ENCODE results near the gene SRP54. TPM values are rescaled to one million over a fixed set of nuclear protein-coding genes. Genes with fewer than 3 reads are reported as not detected.
A peak's percentile ranks its signal among the peaks of the same experiment; 100 is the strongest.
"Not testable (repeated sequence)": the region's sequence is repeated elsewhere in the genome, so short reads cannot be mapped to it uniquely, and the experiment has no call there.

Gene SRP54
- total RNA-seq, 2 donors from 2014 or later, result 66.1 to 84.8 TPM

- H3K9me3 Mint-ChIP-seq, result no peaks in the 10 kb centered on the region
- peaks cover 22 to 29% of the 10 kb centered on the region in 2 donors for H3K4me1 Mint-ChIP-seq (ENCODE audit: low read depth in 2 of 2)
- DNase-seq (ENCODE audit: low spot score), result no peak
- H3K4me3 Mint-ChIP-seq, result peak overlapping the region; percentile 100
- no peaks in the 10 kb centered on the region for H3K36me3 Mint-ChIP-seq
- no peak for ATAC-seq
- H3K27me3 Mint-ChIP-seq, result no peaks in the 10 kb centered on the region
- H3K27ac Mint-ChIP-seq, result peak overlapping the region; percentile 97 to 99
Measured at GRCh38 chr14:35045798-35046047, 62.9 kb downstream of the SRP54 start.

GRCh38 chr14:35046048-35046750, 63.4 kb downstream of the SRP54 start, which contains the start of gene FAM177A1:
Gene FAM177A1, plus strand, starts transcription at chr14:35046272. Its CDS starts 192 bp downstream, at chr14:35046464.
- H3K4me1 Mint-ChIP-seq (ENCODE audit: low read depth in 2 of 2), result peaks cover 22 to 29% of the 10 kb centered on the region in 2 donors
- H3K9me3 Mint-ChIP-seq, result no peaks in the 10 kb centered on the region
- DNase-seq (ENCODE audit: low spot score) (peak; percentile 98), ATAC-seq (peak; percentile 98 to 99)
- H3K4me3 Mint-ChIP-seq, result peak within 1 kb of the TSS; percentile 100
- no peaks in the 10 kb centered on the region for H3K27me3 Mint-ChIP-seq
- peak within 1 kb of the TSS; percentile 97 to 99 for H3K27ac Mint-ChIP-seq
- no peaks in the 10 kb centered on the region for H3K36me3 Mint-ChIP-seq

GRCh38 chr14:35046751-35047536, 64.2 kb downstream of the SRP54 start:
- H3K4me3 Mint-ChIP-seq, result peak overlapping the region; percentile 100
- H3K36me3 Mint-ChIP-seq, result no peaks in the 10 kb centered on the region
- H3K27ac Mint-ChIP-seq, result peak overlapping the region; percentile 97 to 99
- H3K27me3 Mint-ChIP-seq, result no peaks in the 10 kb centered on the region
- DNase-seq (ENCODE audit: low spot score), result no peak
- peaks cover 22 to 29% of the 10 kb centered on the region in 2 donors for H3K4me1 Mint-ChIP-seq (ENCODE audit: low read depth in 2 of 2)
- ATAC-seq, result peak; percentile 11 to 28
- H3K9me3 Mint-ChIP-seq, result no peaks in the 10 kb centered on the region

GRCh38 chr14:35047976-35048513, 65.3 kb downstream of the SRP54 start:
- ATAC-seq (no peak), DNase-seq (ENCODE audit: low spot score) (no peak)
- peak overlapping the region; percentile 97 to 99 for H3K27ac Mint-ChIP-seq
- H3K4me1 Mint-ChIP-seq (ENCODE audit: low read depth in 2 of 2), result peaks cover 22 to 29% of the 10 kb centered on the region in 2 donors
- no peaks in the 10 kb centered on the region for H3K27me3 Mint-ChIP-seq
- no peaks in the 10 kb centered on the region for H3K36me3 Mint-ChIP-seq
- peak overlapping the region; percentile 100 for H3K4me3 Mint-ChIP-seq
- no peaks in the 10 kb centered on the region for H3K9me3 Mint-ChIP-seq

GRCh38 chr14:35050652-35051051, 67.9 kb downstream of the SRP54 start:
- Mint-ChIP-seq H3K36me3 (no peaks in the 10 kb centered on the region), H3K27me3 (no peaks in the 10 kb centered on the region), H3K4me1 (ENCODE audit: low read depth in 2 of 2) (peaks cover 14 to 20% of the 10 kb centered on the region in 2 donors), H3K9me3 (no peaks in the 10 kb centered on the region), H3K27ac (no peak overlapping the region), H3K4me3 (no peak overlapping the region)
- ATAC-seq (no peak), DNase-seq (ENCODE audit: low spot score) (no peak)

- H3K9me3 Mint-ChIP-seq, result no peaks in the 10 kb centered on the region
- peaks cover 5% of the 10 kb centered on the region for H3K36me3 Mint-ChIP-seq
- DNase-seq (ENCODE audit: low spot score), result no peak
- H3K27me3 Mint-ChIP-seq, result no peaks in the 10 kb centered on the region
- no peak overlapping the region for H3K27ac Mint-ChIP-seq
- H3K4me3 Mint-ChIP-seq, result no peak overlapping the region
- H3K4me1 Mint-ChIP-seq (ENCODE audit: low read depth in 2 of 2), result peaks cover 11 to 21% of the 10 kb centered on the region in 2 donors
- ATAC-seq, result no peak
Measured at GRCh38 chr14:35051796-35052195, 69.0 kb downstream of the SRP54 start.

- peaks cover 6 to 18% of the 10 kb centered on the region in 2 donors for H3K4me1 Mint-ChIP-seq (ENCODE audit: low read depth in 2 of 2)
- H3K27me3 Mint-ChIP-seq, result no peaks in the 10 kb centered on the region
- H3K36me3 Mint-ChIP-seq, result peaks cover 11% of the 10 kb centered on the region
- ATAC-seq (no peak), DNase-seq (ENCODE audit: low spot score) (no peak)
- H3K4me3 Mint-ChIP-seq, result no peak overlapping the region
- no peak overlapping the region for H3K27ac Mint-ChIP-seq
- H3K9me3 Mint-ChIP-seq, result no peaks in the 10 kb centered on the region
Measured at GRCh38 chr14:35052637-35053036, 69.8 kb downstream of the SRP54 start.

GRCh38 chr14:35061113-35061791, 78.5 kb downstream of the SRP54 start:
- not testable (repeated sequence) for H3K27me3 Mint-ChIP-seq, H3K27ac Mint-ChIP-seq, H3K4me3 Mint-ChIP-seq

GRCh38 chr14:35065731-35066130, 82.9 kb downstream of the SRP54 start:
- H3K9me3 Mint-ChIP-seq; H3K4me3 Mint-ChIP-seq; DNase-seq (ENCODE audit: low spot score); H3K27me3 Mint-ChIP-seq; H3K36me3 Mint-ChIP-seq; H3K27ac Mint-ChIP-seq; ATAC-seq: not testable (repeated sequence)
- H3K4me1 Mint-ChIP-seq (ENCODE audit: low read depth in 2 of 2), result peaks cover 4 to 10% of the 10 kb centered on the region in 2 donors

More at GRCh38 chr14:35061113-35061791, 78.5 kb downstream of the SRP54 start:
- not testable (repeated sequence) for H3K9me3 Mint-ChIP-seq; DNase-seq (ENCODE audit: low spot score); H3K4me1 Mint-ChIP-seq (ENCODE audit: low read depth in 2 of 2); ATAC-seq
- peaks cover 19% of the 10 kb centered on the region for H3K36me3 Mint-ChIP-seq

- no peak for ATAC-seq
- Mint-ChIP-seq H3K4me3 (no peak overlapping the region), H3K4me1 (ENCODE audit: low read depth in 2 of 2) (peaks cover 4 to 10% of the 10 kb centered on the region in 2 donors), H3K36me3 (peaks cover 10% of the 10 kb centered on the region), H3K27ac (peak overlapping the region in 1 of 2 donors; percentile 44), H3K27me3 (no peaks in the 10 kb centered on the region), H3K9me3 (peaks cover 2% of the 10 kb centered on the region)
- DNase-seq (ENCODE audit: low spot score), result no peak
Measured at GRCh38 chr14:35068238-35069012, 85.6 kb downstream of the SRP54 start.

- H3K9me3 Mint-ChIP-seq, result peaks cover 2% of the 10 kb centered on the region
- no peaks in the 10 kb centered on the region for H3K27me3 Mint-ChIP-seq
- H3K27ac Mint-ChIP-seq, result no peak overlapping the region
- H3K4me1 Mint-ChIP-seq (ENCODE audit: low read depth in 2 of 2), result peaks cover under 1 to 8% of the 10 kb centered on the region in 2 donors
- no peak overlapping the region for H3K4me3 Mint-ChIP-seq
- ATAC-seq (no peak), DNase-seq (ENCODE audit: low spot score) (no peak)
- peaks cover 6% of the 10 kb centered on the region for H3K36me3 Mint-ChIP-seq
Measured at GRCh38 chr14:35072226-35072625, 89.4 kb downstream of the SRP54 start.

GRCh38 chr14:35073486-35073885, 90.7 kb downstream of the SRP54 start:
- peaks cover 3% of the 10 kb centered on the region for H3K36me3 Mint-ChIP-seq
- H3K4me1 Mint-ChIP-seq (ENCODE audit: low read depth in 2 of 2), result peaks cover 0 to 3% of the 10 kb centered on the region in 2 donors
- peaks cover 2% of the 10 kb centered on the region for H3K9me3 Mint-ChIP-seq
- DNase-seq (ENCODE audit: low spot score) (no peak), ATAC-seq (no peak)
- H3K4me3 Mint-ChIP-seq, result no peak overlapping the region
- no peaks in the 10 kb centered on the region for H3K27me3 Mint-ChIP-seq
- H3K27ac Mint-ChIP-seq, result no peak overlapping the region

- H3K4me1 Mint-ChIP-seq (ENCODE audit: low read depth in 2 of 2), result no peaks in the 10 kb centered on the region
- H3K27me3 Mint-ChIP-seq, result no peaks in the 10 kb centered on the region
- ATAC-seq (no peak), DNase-seq (ENCODE audit: low spot score) (no peak)
- no peak overlapping the region for H3K4me3 Mint-ChIP-seq
- H3K9me3 Mint-ChIP-seq, result no peaks in the 10 kb centered on the region
- no peaks in the 10 kb centered on the region for H3K36me3 Mint-ChIP-seq
- no peak overlapping the region for H3K27ac Mint-ChIP-seq
Measured at GRCh38 chr14:35078082-35078481, 95.3 kb downstream of the SRP54 start.
